OCI-LY1 (cell line): ENCODE results near the gene PNCK.

Experiments used
- CTCF ChIP-seq: fragments of 200-600 bp; sonication (generic), shearing (Covaris generic); IDR thresholded peaks from 2 replicates; pipeline ENCODE4 v1.5.1; 2017; ENCODE audit warnings: mild to moderate bottlenecking, antibody characterized with exemption, low read length, moderate library complexity, mixed read lengths
- EZH2 ChIP-seq: fragments of 200-600 bp; sonication (generic), shearing (Covaris generic); IDR thresholded peaks from 2 replicates; pipeline ENCODE4 v1.8.0; 2017; ENCODE audit warnings: borderline replicate concordance, mixed run types, mild to moderate bottlenecking, antibody characterized with exemption, low read length, moderate library complexity, mixed read lengths

- TF ChIP-seq CTCF, result peak; percentile 52
- no peak for TF ChIP-seq EZH2
Measured at GRCh38 chrX:153635788-153636668, 37.6 kb downstream of the PNCK start.
